Natural killer cell (primary cell): ENCODE measurements around the gene HDLBP. TPM values are rescaled to one million over a fixed set of nuclear protein-coding genes. Genes with fewer than 3 reads are reported as not detected.

Experiments used
- ATAC-seq, 3 donors: fragments of 150-1000 bp in 2 of 3; fragments of 200-7000 bp in 1 of 3; cut with Tn5 transposase; 1 replicate in 1 of 3; 2 replicates in 2 of 3; pipeline ENCODE4 v1.10.0; 2021; ENCODE audit warnings: mild to moderate bottlenecking in 2 of 3, moderate library complexity in 2 of 3
- DNase-seq, 2 donors: peaks; one replicate each; pipeline versions ENCODE4 v3.0.0 to v3.0.0-alpha.2; 2013 to 2021; ENCODE audit warnings: mixed read lengths in 1 of 2
- H3K27ac ChIP-seq: one replicate; pipeline ENCODE4 v1.5.1; 2013; ENCODE audit warnings: mild to moderate bottlenecking, low read length
- H3K27me3 ChIP-seq: one replicate; pipeline ENCODE4 v1.6.1; 2013; ENCODE audit warnings: low read length; ENCODE audit not compliant: control insufficient read depth, insufficient read depth
- H3K36me3 ChIP-seq: one replicate; pipeline ENCODE4 v1.6.1; 2013; ENCODE audit warnings: low read length; ENCODE audit not compliant: control insufficient read depth, insufficient read depth
- H3K4me1 ChIP-seq: one replicate; pipeline ENCODE4 v1.6.1; 2013; ENCODE audit warnings: low read length; ENCODE audit not compliant: control insufficient read depth, insufficient read depth
- H3K4me3 ChIP-seq: one replicate; pipeline ENCODE4 v1.5.1; 2013; ENCODE audit warnings: low read length
- H3K9me3 ChIP-seq: one replicate; pipeline ENCODE4 v1.6.1; 2013; ENCODE audit warnings: low read length; ENCODE audit not compliant: control insufficient read depth, insufficient read depth
- H3K27ac Mint-ChIP-seq, 2 donors: one replicate each; pipeline ENCODE4 v1.8.0; 2022; ENCODE audit warnings: mild to moderate bottlenecking in 2 of 2, mixed read lengths in 2 of 2, moderate library complexity in 1 of 2
- H3K27me3 Mint-ChIP-seq, 2 donors: one replicate each; pipeline ENCODE4 v1.8.0; 2022; ENCODE audit warnings: low read depth in 2 of 2, mixed read lengths in 2 of 2
- H3K36me3 Mint-ChIP-seq: one replicate; pipeline ENCODE4 v1.8.0; 2022; ENCODE audit warnings: mixed read lengths
- H3K4me1 Mint-ChIP-seq, 2 donors: one replicate each; pipeline ENCODE4 v1.8.0; 2022; ENCODE audit warnings: mixed read lengths in 2 of 2
- H3K4me3 Mint-ChIP-seq: one replicate; pipeline ENCODE4 v1.8.0; 2022; ENCODE audit warnings: mild to moderate bottlenecking, moderate library complexity, mixed read lengths
- H3K9me3 Mint-ChIP-seq, 2 donors: one replicate each; pipeline ENCODE4 v1.8.0; 2022; ENCODE audit warnings: mixed read lengths in 2 of 2
- CTCF ChIP-seq: fragments of 200-600 bp; IDR thresholded peaks from one replicate; pipeline ENCODE4 v1.8.0; 2022; ENCODE audit warnings: antibody characterized with exemption
- WGBS: methylation state at CpG from one replicate; pipeline ENCODE4 v1.1.7; 2013; ENCODE audit warnings: missing lambda C conversion rate; ENCODE audit not compliant: insufficient coverage; 5-methylcytosine and 5-hydroxymethylcytosine counted together
- intact Hi-C: fragments of 100-400 bp; cut with micrococcal nuclease; formaldehyde crosslinking; loops from one replicate; pipeline ENCODE4 v1.14.2; 2022
- total RNA-seq, 4 donors: library from RNA; stranded (reverse); fragments of 120-200 nt in 1 of 4; gene quantifications; one replicate each; pipeline versions ENCODE4 v1.2.3 to v1.2.4, GENCODE V29; 2013 to 2022

The HDLBP gene
- total RNA-seq, 3 donors from 2014 or later (not counting 1 experiment from before 2014, with no cell fraction given), result 170 to 200 (median 177) TPM

DNA sequence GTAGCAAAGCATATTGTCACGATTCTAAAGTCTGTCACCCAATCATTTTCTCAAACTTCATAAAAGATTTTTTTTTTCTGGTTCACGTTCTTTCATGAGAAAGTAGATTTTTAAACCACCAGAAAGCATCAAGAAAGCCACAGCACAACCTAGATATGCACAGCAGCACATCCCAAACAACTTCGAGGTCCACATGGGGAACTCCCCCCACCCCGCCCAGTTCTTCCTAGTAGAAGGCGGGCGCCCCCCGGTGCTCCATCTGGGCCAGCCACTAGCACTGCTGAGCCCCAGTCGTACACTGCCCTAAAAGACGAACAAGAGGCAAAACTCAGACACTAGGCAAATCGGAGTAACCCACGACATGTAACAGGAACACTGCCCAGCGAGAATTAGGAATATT is 15.5 kb downstream of the HDLBP start:
- Mint-ChIP-seq H3K4me1 (peaks cover 60 to 64% of the 10 kb centered on the region in 2 donors), H3K4me3 (no peak overlapping the region)
- WGBS, result 64% methylated on average over 12 of the region's 12 CpGs

GRCh38 chr2:241298673-241299072 is 16.8 kb downstream of the HDLBP start:
- Mint-ChIP-seq H3K4me3 (peak overlapping the region; percentile 45), H3K36me3 (no peaks in the 10 kb centered on the region), H3K27me3 (no peaks in the 10 kb centered on the region), H3K27ac (peak overlapping the region; percentile 49 to 67), H3K4me1 (peaks cover 47 to 56% of the 10 kb centered on the region in 2 donors), H3K9me3 (no peaks in the 10 kb centered on the region)
- Histone ChIP-seq H3K4me3 (no peak overlapping the region), H3K9me3 (no peaks in the 10 kb centered on the region), H3K4me1 (peaks cover 30% of the 10 kb centered on the region), H3K27ac (no peak overlapping the region), H3K36me3 (peaks cover 3% of the 10 kb centered on the region), H3K27me3 (no peaks in the 10 kb centered on the region)
- ATAC-seq, result peak in 2 of 3 donors; percentile 34 to 58
- intact Hi-C loops, result no loop called here
- 26% methylated on average over 5 of the region's 5 CpGs for WGBS
- DNase-seq, result peak in 1 of 2 donors; percentile 69
- no peak for TF ChIP-seq CTCF

More for the DNA sequence above, 15.5 kb downstream of the HDLBP start:
- Histone ChIP-seq H3K9me3 (no peaks in the 10 kb centered on the region), H3K4me1 (peaks cover 35% of the 10 kb centered on the region), H3K27ac (no peak overlapping the region), H3K27me3 (no peaks in the 10 kb centered on the region), H3K4me3 (no peak overlapping the region), H3K36me3 (peaks cover 3% of the 10 kb centered on the region)
- peak in 1 of 2 donors; percentile 79 for DNase-seq
- Mint-ChIP-seq H3K36me3 (no peaks in the 10 kb centered on the region), H3K27ac (peak overlapping the region in 1 of 2 donors; percentile 12), H3K9me3 (no peaks in the 10 kb centered on the region), H3K27me3 (no peaks in the 10 kb centered on the region)
- TF ChIP-seq CTCF, result no peak
- peak in 1 of 3 donors; percentile 30 for ATAC-seq
- intact Hi-C loops, result no loop called here

DNA sequence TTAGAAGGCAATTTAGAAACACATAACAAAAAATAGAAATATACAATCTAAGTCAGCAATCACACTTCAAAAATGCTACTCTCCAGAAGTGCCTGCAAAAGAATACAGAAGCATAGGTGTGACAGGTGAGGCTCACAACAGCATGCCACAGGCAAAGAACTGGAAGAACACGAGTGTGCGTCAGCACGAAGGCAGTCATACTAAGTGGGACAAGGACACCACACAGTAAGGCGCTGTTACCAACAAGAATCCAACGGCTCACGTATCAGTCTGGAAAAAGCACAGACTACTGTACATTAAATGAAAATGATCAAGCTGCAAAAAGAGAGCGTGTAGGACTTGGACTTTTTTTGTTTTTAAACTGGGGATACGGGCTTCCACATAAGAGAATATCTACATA is 18.7 kb downstream of the HDLBP start:
- H3K36me3 ChIP-seq, result peaks cover 3% of the 10 kb centered on the region
- Mint-ChIP-seq H3K27me3 (no peaks in the 10 kb centered on the region), H3K27ac (peak overlapping the region; percentile 9 to 12), H3K4me3 (no peak overlapping the region), H3K36me3 (no peaks in the 10 kb centered on the region), H3K4me1 (peaks cover 38 to 55% of the 10 kb centered on the region in 2 donors), H3K9me3 (no peaks in the 10 kb centered on the region)
- no peak overlapping the region for H3K4me3 ChIP-seq
- H3K9me3 ChIP-seq, result no peaks in the 10 kb centered on the region
- H3K27ac ChIP-seq, result no peak overlapping the region
- no peaks in the 10 kb centered on the region for H3K27me3 ChIP-seq
- ATAC-seq (no peak), DNase-seq (no peak)
- WGBS, result 99% methylated on average over 8 of the region's 8 CpGs
- H3K4me1 ChIP-seq, result peaks cover 13% of the 10 kb centered on the region
- intact Hi-C loops, result no loop called here
- no peak for TF ChIP-seq CTCF
